SK-N-SH treated with all-trans-retinoic acid at 6 μM for 48 hours (cell line): ENCODE results near the gene SIRPB2.

Source experiments
- CSRNP3 ChIP-seq: fragments of 250-450 bp; sonication (Bioruptor Pico); IDR thresholded peaks from 2 replicates; pipeline ENCODE4 v1.5.1; 2021; ENCODE audit warnings: mild to moderate bottlenecking, moderate library complexity
- ISL1 ChIP-seq: fragments of 250-450 bp; sonication (Bioruptor Pico); IDR thresholded peaks from 2 replicates; pipeline ENCODE4 v2.1.2; 2022; ENCODE audit warnings: mild to moderate bottlenecking, moderate library complexity
- PPARA ChIP-seq: fragments of 250-450 bp; sonication (Bioruptor Pico); IDR thresholded peaks from 2 replicates; pipeline ENCODE4 v1.5.0; 2020; ENCODE audit warnings: mild to moderate bottlenecking, borderline replicate concordance

DNA sequence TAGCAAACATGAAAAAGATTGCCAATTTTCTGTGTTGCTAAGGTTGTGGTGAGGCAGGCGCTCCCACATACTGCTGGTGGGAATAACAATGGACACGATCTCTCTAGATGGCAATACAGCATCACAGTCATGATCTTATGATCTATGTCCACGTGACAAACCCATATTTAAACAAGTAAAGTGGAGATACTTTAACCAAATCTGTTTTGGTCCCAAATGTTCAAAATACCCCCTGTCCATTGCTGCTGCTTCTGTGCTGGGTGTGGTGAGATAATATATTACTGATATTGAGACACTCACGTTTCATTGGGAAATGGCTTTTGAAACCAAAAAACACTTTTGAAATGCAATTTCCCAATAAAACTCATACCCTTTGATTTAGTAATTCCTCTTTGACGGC lies 43.3 kb upstream of the SIRPB2 start:
- TF ChIP-seq PPARA (CRISPR knock-in tag) = no peak
- no peak for TF ChIP-seq CSRNP3
- TF ChIP-seq ISL1 (CRISPR knock-in tag) = no peak
